H1 (cell line): ENCODE results near the gene IL5. TPM values are rescaled to one million over a fixed set of nuclear protein-coding genes. Genes with fewer than 3 reads are reported as not detected.
"Not testable (repeated sequence)": the region's sequence is repeated elsewhere in the genome, so short reads cannot be mapped to it uniquely, and the experiment has no call there.

Source experiments
- CTCF ChIA-PET: fragments of 300-600 bp; sonication (Branson Sonifier 250); formaldehyde crosslinking; loops from one replicate; lab custom pipeline; 2021; ENCODE audit not compliant: partially characterized antibody; lab: Charles Lee
- POLR2A ChIA-PET: fragments of 300-600 bp; sonication (Branson Sonifier 250); formaldehyde crosslinking; loops from one replicate; lab custom pipeline; 2021; ENCODE audit warnings: inconsistent platforms; ENCODE audit not compliant: partially characterized antibody; lab: Charles Lee
- DNase-seq, 2 experiments: peaks; one replicate each; pipeline versions ENCODE4 v3.0.0 to v3.0.0-alpha.2; 2010 to 2022; ENCODE audit warnings: low spot score in 2 of 2, low read depth in 1 of 2, mixed read lengths in 1 of 2
- FAIRE-seq: peaks from 2 replicates; lab custom pipeline; 2011; peaks lifted over from hg19 to GRCh38; lab: Jason Lieb, UNC
- H2AFZ ChIP-seq: 2 replicates; pipeline ENCODE4 v1.8.1; 2012; ENCODE audit warnings: low read length, inconsistent platforms
- H2AK5ac ChIP-seq: 2 replicates; pipeline ENCODE4 v1.6.1; 2013; ENCODE audit warnings: low read depth, low read length
- H2BK120ac ChIP-seq: replicated peaks from 2 replicates; pipeline ENCODE3; 2013; ENCODE audit warnings: low read depth, low read length, inconsistent platforms
- H2BK12ac ChIP-seq: 2 replicates; pipeline ENCODE4 v1.6.1; 2013; ENCODE audit warnings: low read depth, low read length
- H2BK15ac ChIP-seq: 2 replicates; pipeline ENCODE4 v1.6.1; 2013; ENCODE audit warnings: low read length
- H2BK20ac ChIP-seq: 2 replicates; pipeline ENCODE4 v1.6.1; 2013; ENCODE audit warnings: low read length
- H2BK5ac ChIP-seq: 2 replicates; pipeline ENCODE4 v1.6.1; 2013; ENCODE audit warnings: low read depth, low read length
- H3K14ac ChIP-seq: 2 replicates; pipeline ENCODE4 v1.6.1; 2013; ENCODE audit warnings: inconsistent platforms; ENCODE audit not compliant: insufficient read length
- H3K18ac ChIP-seq: 2 replicates; pipeline ENCODE4 v1.6.1; 2013; ENCODE audit warnings: low read length; ENCODE audit errors: extremely low read depth
- H3K23ac ChIP-seq: 2 replicates; pipeline ENCODE4 v1.6.1; 2013; ENCODE audit warnings: inconsistent platforms; ENCODE audit not compliant: insufficient read length
- H3K23me2 ChIP-seq: 2 replicates; pipeline ENCODE4 v1.6.1; 2013; ENCODE audit warnings: low read depth, low read length
- H3K27ac ChIP-seq: 2 replicates; pipeline ENCODE4 v1.6.1; 2011; ENCODE audit warnings: low read depth, low read length, inconsistent platforms
- H3K27me3 ChIP-seq, 4 experiments: replicated peaks in 1 of 4; 1 replicate in 1 of 4; 2 replicates in 3 of 4; pipeline versions ENCODE4 v1.6.1 to v1.8.1; 2011 to 2013; ENCODE audit warnings: low read length in 3 of 4, mild to moderate bottlenecking in 3 of 4, inconsistent platforms in 2 of 4, mixed read lengths in 2 of 4, moderate library complexity in 1 of 4; ENCODE audit not compliant: control insufficient read depth in 3 of 4, insufficient read depth in 3 of 4; ENCODE audit errors: extremely low read depth in 1 of 4
- H3K36me3 ChIP-seq, 4 experiments: 2 replicates each; pipeline versions ENCODE4 v1.6.1 to v1.8.1; 2011 to 2013; ENCODE audit warnings: mild to moderate bottlenecking in 4 of 4, low read length in 3 of 4, moderate library complexity in 2 of 4, control low read depth in 1 of 4, inconsistent platforms in 1 of 4; ENCODE audit not compliant: insufficient read depth in 4 of 4, control insufficient read depth in 2 of 4
- H3K4ac ChIP-seq: replicated peaks from 2 replicates; pipeline ENCODE3; 2013; ENCODE audit warnings: low read length, low read depth, mixed read lengths, inconsistent platforms; ENCODE audit not compliant: insufficient read length
- H3K4me1 ChIP-seq, 4 experiments: replicated peaks in 1 of 4; 1 replicate in 1 of 4; 2 replicates in 3 of 4; pipeline versions ENCODE4 v1.6.1 to v1.8.1; 2011 to 2013; ENCODE audit warnings: low read length in 3 of 4, inconsistent platforms in 2 of 4, mixed read lengths in 1 of 4; ENCODE audit not compliant: insufficient read depth in 4 of 4, control insufficient read depth in 3 of 4
- H3K4me2 ChIP-seq, 2 experiments: 2 replicates each; pipeline versions ENCODE4 v1.6.1 to v1.8.1; 2011 to 2013; ENCODE audit warnings: low read depth in 2 of 2, low read length in 2 of 2, control low read depth in 1 of 2, inconsistent platforms in 1 of 2, mild to moderate bottlenecking in 1 of 2; ENCODE audit not compliant: insufficient read depth in 1 of 2
- H3K4me3 ChIP-seq, 4 experiments: fragments of 200-600, 300-600 bp in 1 of 4; sonication (generic), shearing (Covaris generic), sonication (Bioruptor Twin) in 1 of 4; 2 replicates each; pipeline versions ENCODE4 v1.5.1 to v1.8.1; 2011 to 2016; ENCODE audit warnings: low read length in 4 of 4, low read depth in 3 of 4, control low read depth in 2 of 4, inconsistent platforms in 2 of 4, mild to moderate bottlenecking in 2 of 4, mixed read lengths in 1 of 4, moderate library complexity in 1 of 4; ENCODE audit not compliant: insufficient read depth in 2 of 4; ENCODE audit errors: extremely low read depth in 1 of 4
- H3K56ac ChIP-seq: replicated peaks from 2 replicates; pipeline ENCODE3; 2013; ENCODE audit warnings: low read depth, mild to moderate bottlenecking, mixed read lengths, low read length, inconsistent platforms; ENCODE audit not compliant: insufficient read length
- H3K79me1 ChIP-seq: 2 replicates; pipeline ENCODE4 v1.6.1; 2013; ENCODE audit warnings: low read depth, low read length, control low read depth
- H3K79me2 ChIP-seq, 2 experiments: 2 replicates each; pipeline versions ENCODE4 v1.6.1 to v1.8.1; 2012 to 2013; ENCODE audit warnings: low read length in 2 of 2, mild to moderate bottlenecking in 2 of 2, inconsistent platforms in 1 of 2; ENCODE audit not compliant: insufficient read depth in 2 of 2, control insufficient read depth in 1 of 2
- H3K9ac ChIP-seq, 4 experiments: replicated peaks in 1 of 4; 1 replicate in 1 of 4; 2 replicates in 3 of 4; pipeline versions ENCODE4 v1.6.1 to v1.8.1; 2011 to 2013; ENCODE audit warnings: low read depth in 3 of 4, low read length in 3 of 4, control low read depth in 2 of 4, mild to moderate bottlenecking in 2 of 4, moderate library complexity in 2 of 4, inconsistent platforms in 1 of 4; ENCODE audit errors: extremely low read depth in 1 of 4
- H3K9me3 ChIP-seq, 2 experiments: 2 replicates each; pipeline versions ENCODE4 v1.6.1 to v1.8.1; 2012 to 2013; ENCODE audit warnings: mild to moderate bottlenecking in 2 of 2, moderate library complexity in 2 of 2, control low read depth in 1 of 2, inconsistent platforms in 1 of 2, low read depth in 1 of 2, low read length in 1 of 2, mixed read lengths in 1 of 2; ENCODE audit not compliant: insufficient read depth in 2 of 2
- H4K20me1 ChIP-seq, 2 experiments: replicated peaks in 1 of 2; 2 replicates each; pipeline versions ENCODE3 to v1.8.1; 2011 to 2013; ENCODE audit warnings: inconsistent platforms in 2 of 2, low read length in 2 of 2, mild to moderate bottlenecking in 1 of 2; ENCODE audit not compliant: insufficient read depth in 2 of 2, control insufficient read depth in 1 of 2
- H4K5ac ChIP-seq: 2 replicates; pipeline ENCODE4 v1.6.1; 2013; ENCODE audit warnings: low read length, low read depth, mixed read lengths, inconsistent platforms; ENCODE audit not compliant: insufficient read length
- H4K8ac ChIP-seq: 2 replicates; pipeline ENCODE4 v1.8.0; 2013; ENCODE audit warnings: mild to moderate bottlenecking, moderate library complexity, low read length, inconsistent platforms; ENCODE audit not compliant: insufficient read depth; ENCODE audit errors: extremely low read depth
- H4K91ac ChIP-seq: replicated peaks from 2 replicates; pipeline ENCODE3; 2013; ENCODE audit warnings: low read length, mixed read lengths, inconsistent platforms; ENCODE audit not compliant: insufficient read length
- WGBS, 2 experiments: shearing (Covaris generic) in 1 of 2; methylation state at CpG; one replicate each; pipeline versions ENCODE4 v1.1.6 to v1.1.7; 2013 to 2015; ENCODE audit warnings: low lambda C conversion rate in 2 of 2, mixed read lengths in 2 of 2, inconsistent platforms in 1 of 2, low coverage in 1 of 2, missing lambda C conversion rate in 1 of 2; ENCODE audit not compliant: insufficient replicate concordance in 2 of 2, insufficient coverage in 1 of 2, insufficient read length in 1 of 2; ENCODE audit errors: extremely low coverage in 1 of 2, missing lambda C conversion rate in 1 of 2; 5-methylcytosine and 5-hydroxymethylcytosine counted together
- polyA plus RNA-seq, 7 experiments: library from polyadenylated mRNA; depleted of rRNA in 3 of 7; stranded (reverse) in 5 of 7; unstranded in 2 of 7; fragments of >200 nt in 5 of 7; fragments of 200-250 nt in 2 of 7; gene quantifications; 1 replicate in 5 of 7; 2 replicates in 1 of 7; 4 replicates in 1 of 7; pipeline versions ENCODE4 v1.2.1 to v1.2.3, GENCODE V29; 2011 to 2013; ENCODE audit warnings: missing spikeins in 2 of 7, mixed read lengths in 2 of 7
- total RNA-seq: library from RNA; stranded (reverse); fragmentation: NEBNext Ultra II Directional; extraction: Animal tissue kit (Norgen Biotek cat#: 25700); gene quantifications from 2 replicates; pipeline ENCODE4 v1.2.1, GENCODE V29; 2021

IL5 gene
- total and polyA plus RNA-seq, 2 of the 8 experiments (the other 6 are each of a cell fraction or from before 2014, with no cell fraction given), result not detected

GRCh38 chr5:132564555-132564954 lies 21.2 kb upstream of the IL5 start:
- H2BK12ac ChIP-seq, H3K9me3 ChIP-seq, H3K79me1 ChIP-seq, H2AK5ac ChIP-seq, H4K20me1 ChIP-seq, POLR2A ChIA-PET, H4K91ac ChIP-seq, H3K23ac ChIP-seq, H2BK5ac ChIP-seq, H3K9ac ChIP-seq, H3K27me3 ChIP-seq, H2BK20ac ChIP-seq, H3K79me2 ChIP-seq, H3K4me3 ChIP-seq, H3K14ac ChIP-seq, DNase-seq, H4K8ac ChIP-seq, H2BK15ac ChIP-seq, H3K56ac ChIP-seq, H4K5ac ChIP-seq, H3K4me2 ChIP-seq, H3K4ac ChIP-seq, H2AFZ ChIP-seq, H3K27ac ChIP-seq, H3K18ac ChIP-seq, FAIRE-seq, H2BK120ac ChIP-seq, H3K4me1 ChIP-seq, H3K23me2 ChIP-seq: not testable (repeated sequence)
- CTCF ChIA-PET, result interaction anchor here (1.2 kb wide), 1 partner anchor 38 kb away, joined by 3 read pairs; no protein-coding TSS in a partner anchor
- 89% methylated on average over 2 of the region's 2 CpGs; no CpG with 5 or more reads in 1 of the 2 experiments for WGBS, 2 experiments
- H3K36me3 ChIP-seq, result peaks cover 0 to 51% (median 19%) of the 10 kb centered on the region in 4 experiments; a peak in 4 of 8 replicates
